GM19025 (cell line): ENCODE data around the gene LRAT.
"Not testable (repeated sequence)": the region's sequence is repeated elsewhere in the genome, so short reads cannot be mapped to it uniquely, and the experiment has no call there.

ENCODE experiments used
- ATAC-seq: cut with Tn5 transposase; IDR thresholded peaks from one replicate; pipeline ENCODE4 v1.9.1; 2021; ENCODE audit warnings: mild to moderate bottlenecking, low read depth, moderate library complexity; ENCODE audit not compliant: unreplicated experiment

Gene LRAT

DNA sequence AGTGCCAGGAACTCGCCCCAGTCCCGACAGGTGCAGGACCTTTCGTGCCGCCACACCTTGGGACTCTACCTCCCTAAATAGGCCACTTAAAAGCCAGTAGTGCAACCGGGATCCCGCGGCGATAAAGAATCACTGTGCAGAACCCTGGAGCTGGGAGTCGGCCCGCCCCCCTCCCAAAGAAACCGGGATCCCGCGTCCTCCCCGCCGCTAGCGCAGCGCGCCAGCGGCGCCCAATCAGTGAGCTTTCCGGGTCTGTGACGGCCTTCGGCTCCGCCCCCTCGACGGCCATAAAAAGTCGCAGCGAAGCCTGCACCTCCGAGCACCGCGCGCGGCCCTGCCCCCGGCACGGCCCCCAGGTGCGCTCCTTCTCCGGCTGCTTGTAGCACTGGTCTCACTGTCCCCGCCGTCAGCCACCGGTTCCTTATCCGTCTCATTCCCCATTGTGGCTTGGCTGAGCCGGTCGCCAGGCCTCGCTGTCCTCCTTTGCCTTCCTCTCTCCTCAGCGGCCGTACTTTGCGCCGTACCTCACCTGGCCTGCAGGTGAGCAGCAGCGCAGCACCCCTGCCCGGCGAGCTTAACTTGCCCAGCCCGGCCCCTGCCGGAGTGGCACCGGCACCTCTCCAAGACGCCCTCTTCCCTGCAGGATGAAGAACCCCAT is at the start of gene LRAT:
LRAT (plus strand) TSS at position 318 of the 658 bp plus-strand sequence; CDS start at position 645, 327 bp downstream.
- peak; percentile 74 for ATAC-seq

DNA sequence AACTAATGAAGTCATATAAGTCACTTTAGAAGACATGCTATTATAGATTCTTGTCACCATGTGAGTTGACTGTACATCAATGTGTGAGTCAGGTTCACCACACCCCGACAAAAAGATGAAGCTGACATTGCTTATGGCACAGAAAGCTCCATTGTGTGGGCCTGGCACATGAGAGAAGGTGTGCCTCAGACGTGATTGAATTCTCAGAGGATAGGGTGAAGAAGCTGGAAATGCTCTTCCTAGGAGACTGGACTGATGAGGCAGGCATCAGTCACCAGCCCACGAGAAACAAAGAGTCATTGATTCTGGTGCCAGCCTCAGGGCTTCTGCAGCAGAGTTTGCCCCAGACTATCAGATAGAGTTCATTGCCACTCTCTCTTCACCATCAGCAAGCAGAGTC is 35.9 kb upstream of the LRAT start:
- ATAC-seq = no peak

DNA sequence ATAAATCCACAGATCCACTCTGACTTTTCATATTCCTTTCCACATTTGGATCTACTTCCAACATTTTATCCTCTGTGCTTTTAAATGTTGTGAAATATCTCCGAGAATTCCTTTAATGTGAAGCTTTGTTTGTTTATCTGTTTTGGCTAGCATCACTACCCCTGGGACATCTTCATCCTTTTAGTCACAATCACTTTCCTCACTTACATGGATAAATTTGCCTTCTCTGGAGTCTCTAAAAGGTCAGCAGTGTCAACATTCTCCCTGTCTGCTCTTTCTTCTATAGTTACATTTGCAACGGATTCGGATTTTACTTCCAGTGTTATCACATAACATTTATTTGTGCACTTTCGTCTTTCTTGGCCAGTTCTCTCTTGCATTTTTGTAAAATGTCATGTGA is 34.2 kb upstream of the LRAT start:
- no peak for ATAC-seq

DNA sequence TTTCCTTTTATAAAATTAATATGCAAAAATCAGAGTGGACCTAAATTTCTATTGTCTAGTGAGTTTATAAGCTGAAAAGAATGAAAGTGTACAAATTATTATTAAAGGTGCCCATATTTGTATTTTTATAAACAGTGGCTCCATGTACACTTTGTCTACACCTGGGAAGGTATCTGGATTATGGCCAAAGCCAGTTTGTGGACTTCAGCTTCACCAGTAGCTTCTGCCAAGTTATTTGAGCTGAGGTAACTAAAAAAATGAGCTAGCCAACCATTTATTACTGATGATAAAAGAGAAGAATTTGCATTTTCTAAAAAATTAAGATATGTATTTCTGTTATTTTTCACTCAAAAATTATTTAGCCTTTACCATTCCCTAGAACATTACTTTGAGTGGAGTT is 32.3 kb upstream of the LRAT start:
- no peak for ATAC-seq

DNA sequence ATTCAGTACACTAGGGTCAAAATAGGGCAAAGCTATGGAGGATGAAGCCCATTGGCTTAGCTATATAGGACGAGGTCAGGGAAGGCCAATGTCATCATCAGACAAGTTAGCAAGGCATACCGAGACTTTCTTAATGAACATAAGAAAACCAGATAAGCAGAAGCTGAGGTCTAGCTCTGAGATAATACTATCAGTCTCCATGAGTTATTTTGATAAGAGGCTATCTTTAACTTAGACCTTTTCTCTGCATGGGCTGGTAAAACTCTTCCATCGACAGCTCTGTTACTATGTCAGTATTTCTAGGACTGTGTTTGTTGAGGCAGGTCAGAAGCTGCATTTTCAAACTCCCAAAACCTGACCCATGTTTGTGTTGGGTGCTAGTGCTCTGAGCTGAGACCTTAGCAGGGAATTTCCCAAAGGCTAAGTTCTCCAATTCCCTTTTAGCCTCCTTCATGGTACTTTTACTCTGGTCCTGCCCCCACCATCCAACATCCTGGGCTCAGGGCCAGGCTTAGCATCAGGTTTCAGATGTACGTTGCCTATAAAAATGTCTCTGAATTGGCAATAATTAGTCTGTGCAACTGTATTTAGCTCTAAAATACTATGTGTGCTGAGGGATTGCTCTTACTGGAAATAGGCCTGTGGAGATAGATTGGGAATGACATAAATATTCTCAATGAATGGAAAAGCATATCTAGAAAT is 29.3 kb upstream of the LRAT start:
- no peak for ATAC-seq

DNA sequence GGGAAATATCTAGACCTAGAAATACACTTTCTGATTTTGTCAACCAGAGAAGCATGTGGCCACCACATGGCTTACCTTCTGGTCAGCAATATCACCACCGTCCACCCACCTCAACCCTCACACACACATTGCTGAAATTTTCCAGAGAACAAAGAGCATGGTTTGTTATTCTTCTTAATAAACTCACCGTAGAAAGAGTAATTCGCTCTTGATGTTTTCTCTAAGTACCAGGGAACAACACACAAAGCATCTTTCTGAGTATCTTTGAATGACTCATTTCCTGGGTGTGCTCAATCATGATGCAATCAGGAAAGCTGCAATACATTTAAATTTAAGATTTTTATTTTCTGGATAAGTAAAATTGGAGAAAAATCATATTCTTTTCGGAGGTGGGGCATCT is 24.7 kb upstream of the LRAT start:
- no peak for ATAC-seq

DNA sequence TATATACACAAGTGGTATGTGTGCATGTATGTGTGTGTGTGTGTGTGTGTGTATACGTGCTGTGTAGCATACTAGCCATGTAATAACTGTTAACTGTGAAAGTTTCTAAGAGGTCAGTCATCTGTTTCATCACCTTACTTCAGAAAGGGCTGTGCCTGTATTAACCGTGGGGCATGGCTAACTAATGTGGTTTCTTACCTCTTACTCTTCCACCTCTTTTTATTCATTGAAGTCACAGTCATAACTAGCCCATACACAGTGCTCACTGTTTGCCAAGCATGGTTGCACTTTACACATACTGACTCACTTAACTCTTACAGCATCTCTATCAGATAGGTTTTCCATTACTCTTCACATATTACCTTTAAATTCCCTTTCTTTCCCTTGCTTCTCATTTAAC is 23.7 kb upstream of the LRAT start:
- ATAC-seq = no peak

DNA sequence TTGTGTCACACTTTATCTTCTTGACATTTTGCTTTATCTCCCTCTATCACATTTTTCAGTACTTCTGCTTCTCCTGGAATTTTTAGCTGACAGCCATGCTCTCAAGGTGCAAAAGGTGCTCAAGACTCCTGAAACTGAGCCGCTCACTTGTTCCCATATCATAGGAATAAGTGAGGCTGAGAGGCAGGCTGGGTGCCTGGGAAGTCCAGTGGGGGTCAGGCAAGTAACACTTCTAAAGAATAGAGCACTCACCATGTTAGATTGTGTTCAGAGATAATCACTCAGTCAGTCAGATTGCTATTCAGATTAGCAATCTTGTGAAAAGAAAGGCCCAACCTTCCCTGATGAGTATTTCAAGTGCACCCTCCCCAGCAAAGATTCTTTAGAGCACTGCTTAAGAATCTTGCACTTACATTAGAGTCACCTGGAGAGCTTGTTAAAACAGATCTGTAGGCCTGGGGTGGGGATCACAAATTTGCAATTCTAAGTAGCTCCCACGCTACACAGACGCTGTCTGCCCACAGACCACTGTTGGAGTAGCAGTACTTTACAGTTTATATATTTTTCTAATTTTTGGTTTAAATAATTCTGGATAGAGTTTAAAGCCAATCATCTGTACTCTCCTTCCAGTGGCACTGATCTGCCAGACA is 23.1 kb upstream of the LRAT start:
- ATAC-seq = no peak

DNA sequence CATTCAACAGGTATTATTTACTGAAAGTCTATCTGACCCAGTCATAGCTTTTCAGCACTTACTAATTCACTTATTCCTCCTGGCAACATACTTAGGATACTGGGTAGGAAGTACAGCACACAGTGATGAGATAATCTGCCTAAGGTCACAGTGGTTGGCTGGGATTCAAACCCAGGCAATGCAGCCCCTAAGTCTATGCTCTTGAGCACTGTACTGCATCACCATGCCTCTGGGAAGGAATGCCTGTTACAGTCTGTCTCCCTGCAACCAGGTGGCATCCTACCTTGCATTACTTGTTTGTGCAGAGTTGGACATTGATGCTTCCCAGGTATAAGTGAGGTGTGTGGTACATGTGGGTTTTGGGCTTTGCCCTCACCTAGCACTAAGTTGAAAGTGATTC is 21.5 kb upstream of the LRAT start:
- ATAC-seq = no peak

DNA sequence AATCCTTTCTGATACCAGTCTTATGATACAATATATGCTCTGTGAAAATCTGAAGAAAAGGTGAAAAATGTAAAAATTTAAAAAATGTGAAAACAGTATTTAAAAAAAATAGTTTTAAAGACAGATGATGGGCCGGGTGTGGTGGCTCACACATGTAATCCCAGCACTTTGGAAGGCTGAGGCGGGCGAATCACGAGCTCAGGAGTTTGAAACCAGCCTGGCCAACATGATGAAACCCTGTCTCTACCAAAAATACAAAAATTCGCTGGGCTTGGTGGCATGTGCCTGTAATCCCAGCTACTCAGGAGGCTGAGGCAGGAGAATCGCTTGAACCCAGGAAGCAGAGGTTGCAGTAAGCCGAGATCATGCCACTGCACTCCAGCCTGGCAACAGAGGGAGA is 20.2 kb upstream of the LRAT start:
- ATAC-seq = not testable (repeated sequence)

DNA sequence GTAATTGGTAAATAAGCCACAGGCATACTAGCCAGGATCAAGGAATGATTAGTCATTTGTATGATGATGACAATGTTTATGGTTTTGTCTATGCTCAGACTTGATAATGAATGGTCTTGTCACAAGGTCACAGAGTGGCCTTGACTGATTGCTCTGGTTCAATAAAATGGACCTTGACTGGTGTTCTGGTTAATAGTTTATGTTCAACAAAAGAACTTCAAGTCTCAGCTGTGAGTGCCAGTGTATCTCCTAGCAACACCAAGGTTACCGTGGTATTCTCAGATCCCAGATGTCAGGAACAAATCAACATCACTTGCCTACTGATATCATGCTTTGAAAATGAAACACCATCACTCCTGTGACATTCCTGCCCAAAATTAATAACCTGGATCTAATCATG is 16.3 kb upstream of the LRAT start:
- ATAC-seq = no peak

DNA sequence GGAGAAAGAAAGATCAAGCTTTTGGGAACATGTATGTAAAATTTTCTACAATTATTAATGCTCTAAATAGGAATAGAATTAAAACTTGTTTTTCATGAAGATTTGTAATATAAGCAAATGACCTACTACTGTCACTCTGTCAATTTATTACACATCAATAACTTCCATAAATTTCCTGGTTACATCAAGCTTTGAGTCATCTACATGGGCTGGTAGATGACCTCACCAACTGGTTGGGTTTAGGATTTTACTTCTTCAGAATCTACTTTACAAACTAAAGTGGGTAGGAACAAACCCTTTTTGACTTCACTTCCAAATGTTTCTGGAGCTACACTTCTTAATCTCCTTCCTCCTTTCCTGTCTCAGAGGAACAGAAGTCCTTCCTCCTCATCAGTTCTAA is 12.0 kb upstream of the LRAT start:
- no peak for ATAC-seq

DNA sequence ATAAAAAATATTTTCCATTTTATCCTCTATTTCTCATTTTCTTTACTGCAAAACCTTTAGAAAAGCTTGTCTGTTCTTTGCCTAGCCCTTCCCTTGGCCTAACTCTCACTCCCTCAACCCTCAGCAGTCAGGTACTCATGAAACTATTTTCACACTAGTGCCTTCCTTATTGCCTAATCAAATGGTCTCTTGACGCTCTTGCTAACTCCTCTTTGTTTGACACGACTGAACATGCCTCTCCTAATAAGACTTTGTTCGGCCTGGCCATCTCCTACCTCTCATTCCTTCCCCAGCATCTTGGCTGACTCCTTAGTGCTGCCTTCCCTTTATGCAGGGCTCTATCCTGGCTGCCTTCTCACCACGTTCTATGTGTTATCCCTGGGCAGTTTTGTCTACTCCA is 11.1 kb upstream of the LRAT start:
- no peak for ATAC-seq

DNA sequence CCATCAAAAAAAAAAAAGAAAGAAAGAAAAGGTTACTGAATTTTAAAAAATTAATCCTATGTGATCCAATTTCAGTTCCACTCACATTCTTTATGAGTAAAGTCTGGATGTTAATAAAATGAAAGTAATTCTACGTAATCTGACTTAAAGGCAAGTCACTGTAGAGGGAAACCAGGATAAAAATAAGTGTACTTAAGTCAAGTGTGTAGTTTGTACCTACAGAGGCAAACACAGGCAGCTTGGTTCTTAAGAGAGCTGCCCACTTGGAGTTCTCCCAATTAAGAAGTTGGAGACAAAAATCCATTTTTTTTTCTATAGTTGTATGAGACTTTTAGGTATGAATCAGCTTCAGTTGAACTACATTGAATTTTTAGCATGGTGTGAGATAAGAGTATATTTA is 7.0 kb upstream of the LRAT start:
- ATAC-seq = no peak

DNA sequence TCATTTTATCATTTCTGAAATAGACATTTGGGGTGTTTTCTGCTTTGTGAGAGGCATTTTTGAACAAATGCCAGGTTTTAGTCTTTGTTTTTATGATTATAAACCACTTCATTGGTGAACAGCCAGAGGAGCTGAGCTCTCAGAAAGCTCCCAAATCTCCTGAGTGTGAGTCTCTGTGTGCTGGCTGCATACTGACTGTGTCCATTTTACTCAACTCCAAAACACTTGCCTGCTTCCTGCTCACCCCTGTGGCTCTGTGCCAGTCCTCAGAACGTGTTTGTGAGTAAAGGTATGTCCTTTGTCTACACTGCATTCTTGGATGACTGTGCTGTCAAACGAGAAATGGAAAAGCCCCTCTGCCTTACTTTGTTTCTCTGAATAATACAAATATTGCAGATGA is 5.4 kb upstream of the LRAT start:
- ATAC-seq = no peak

DNA sequence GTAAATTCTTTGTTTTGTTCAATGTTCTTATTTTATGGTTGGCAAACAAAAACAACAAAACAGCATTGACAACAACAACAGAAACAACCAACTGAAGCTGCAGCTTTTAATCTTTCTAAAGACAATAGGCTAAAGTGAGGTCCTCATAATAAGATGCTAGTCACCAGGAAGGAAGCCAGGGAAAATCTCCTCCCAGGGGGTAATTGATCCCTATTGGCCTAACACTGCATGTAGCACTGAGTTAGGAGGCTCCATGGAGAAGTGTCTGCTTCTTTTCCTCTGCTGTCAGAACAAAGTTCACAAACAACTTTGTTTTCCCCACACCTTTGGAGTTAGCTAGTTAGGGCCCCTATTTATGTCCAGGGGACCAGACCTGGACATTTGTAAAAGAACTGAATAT is 4.7 kb upstream of the LRAT start:
- ATAC-seq = no peak

DNA sequence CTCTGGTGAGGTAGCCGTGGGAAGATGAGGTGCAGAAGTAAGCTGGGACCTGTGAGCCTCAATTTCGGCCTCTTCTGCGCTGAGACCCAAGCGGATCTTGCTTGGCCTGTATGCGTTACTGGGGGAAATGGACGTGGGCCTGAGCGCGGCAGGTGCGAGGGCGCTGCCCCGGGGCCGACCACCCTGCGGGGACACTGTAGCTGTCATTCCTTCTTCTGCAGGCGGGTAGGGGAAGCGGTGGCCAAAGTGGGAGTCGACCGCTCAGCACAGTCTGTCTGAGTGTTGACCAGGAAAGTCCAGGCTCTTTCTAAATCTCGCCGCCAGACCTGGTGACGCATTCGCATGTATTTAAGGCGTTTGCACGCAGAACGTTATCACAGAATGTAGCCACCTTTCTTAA is 3.3 kb upstream of the LRAT start:
- no peak for ATAC-seq

DNA sequence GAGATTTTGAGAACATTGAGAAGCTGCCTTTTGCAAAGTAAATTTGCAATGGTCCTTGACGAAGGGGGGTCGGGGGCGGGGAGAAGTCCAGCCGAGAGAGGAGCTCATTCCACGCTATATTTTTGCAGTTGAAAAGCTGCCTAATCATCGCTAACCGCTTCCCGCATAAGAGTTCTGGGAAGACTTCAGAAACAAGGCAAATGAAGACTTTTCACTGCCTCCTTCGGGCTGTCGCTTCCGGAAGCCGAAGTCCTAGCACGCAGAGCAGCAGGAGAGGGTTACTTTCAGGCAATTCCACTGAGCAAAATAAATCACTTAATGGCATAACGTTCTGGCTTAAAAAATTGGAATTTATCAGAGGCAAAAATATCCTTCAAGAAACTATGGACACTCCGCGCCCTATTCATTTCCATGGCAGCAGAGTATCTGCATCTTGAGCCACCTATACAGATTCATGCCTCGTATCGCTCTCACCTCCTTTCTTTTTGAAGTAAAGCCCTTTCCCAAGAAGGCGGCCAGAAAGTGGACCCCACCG is 2.6 kb upstream of the LRAT start:
- ATAC-seq = no peak

DNA sequence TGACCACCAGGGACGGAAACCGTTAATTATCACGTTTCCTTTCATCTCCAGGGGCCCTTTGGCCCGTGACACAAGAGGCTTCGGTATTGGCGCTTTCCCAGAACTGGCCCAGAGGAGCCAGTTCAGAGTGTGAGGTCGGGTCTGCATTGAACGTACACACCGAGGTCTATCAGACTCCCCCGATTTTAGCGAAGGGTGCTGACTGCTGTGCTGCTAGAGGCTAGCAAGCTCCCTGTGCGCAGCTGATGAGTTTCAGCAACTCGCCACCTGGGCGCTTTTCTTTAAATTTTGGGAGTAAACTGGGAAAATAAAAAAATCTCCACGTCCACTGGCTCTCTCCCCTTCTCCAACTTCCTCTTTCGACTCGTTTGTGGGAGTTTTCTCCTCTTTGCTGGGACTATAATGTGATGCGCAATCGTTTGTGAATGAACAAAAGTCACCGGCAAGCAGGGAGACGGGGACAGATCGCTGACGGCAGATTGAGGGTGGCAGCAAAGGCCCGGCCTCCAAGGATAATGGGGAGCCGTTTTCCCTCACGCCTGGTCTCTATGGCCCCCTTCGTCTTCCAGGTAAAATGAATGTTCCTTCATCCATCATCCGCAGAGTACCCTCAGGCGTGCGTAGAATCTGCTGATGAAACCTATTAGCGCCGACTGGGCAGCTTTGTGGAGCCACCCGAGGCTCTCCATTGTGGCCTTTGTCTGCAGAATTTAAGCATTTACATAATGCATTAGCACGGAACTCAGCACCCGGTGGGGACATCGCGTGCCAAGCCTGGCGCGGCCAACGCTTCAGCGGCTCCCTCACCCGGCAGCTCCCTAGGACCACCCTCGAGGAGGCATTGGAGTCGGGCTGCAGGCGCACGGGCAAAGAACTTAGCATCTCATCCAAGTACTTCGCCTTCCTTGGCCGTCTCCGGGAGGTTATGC is 1.6 kb upstream of the LRAT start:
- ATAC-seq = no peak

DNA sequence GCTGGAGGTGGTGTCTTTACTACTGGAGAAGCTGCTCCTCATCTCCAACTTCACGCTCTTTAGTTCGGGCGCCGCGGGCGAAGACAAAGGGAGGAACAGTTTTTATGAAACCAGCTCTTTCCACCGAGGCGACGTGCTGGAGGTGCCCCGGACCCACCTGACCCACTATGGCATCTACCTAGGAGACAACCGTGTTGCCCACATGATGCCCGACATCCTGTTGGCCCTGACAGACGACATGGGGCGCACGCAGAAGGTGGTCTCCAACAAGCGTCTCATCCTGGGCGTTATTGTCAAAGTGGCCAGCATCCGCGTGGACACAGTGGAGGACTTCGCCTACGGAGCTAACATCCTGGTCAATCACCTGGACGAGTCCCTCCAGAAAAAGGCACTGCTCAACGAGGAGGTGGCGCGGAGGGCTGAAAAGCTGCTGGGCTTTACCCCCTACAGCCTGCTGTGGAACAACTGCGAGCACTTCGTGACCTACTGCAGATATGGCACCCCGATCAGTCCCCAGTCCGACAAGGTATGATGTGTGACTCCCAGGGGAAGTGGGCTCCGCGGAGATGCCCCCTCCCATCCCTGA is 634 bp downstream of the LRAT start:
- no peak for ATAC-seq
